Smooth muscle cell (in vitro differentiated cells): ENCODE results near the gene MIF. TPM values are rescaled to one million over a fixed set of nuclear protein-coding genes. Genes with fewer than 3 reads are reported as not detected.

Source experiments
- DNase-seq: peaks from one replicate; lab custom pipeline; 2025; ENCODE audit not compliant: unreplicated experiment; lab: John Stamatoyannopoulos, UW
- H2AFZ ChIP-seq: fragments of 200-600 bp; sonication (generic); 2 replicates; pipeline ENCODE4 v1.6.0; 2016; ENCODE audit warnings: antibody characterized with exemption, low read depth, mild to moderate bottlenecking
- H3F3A ChIP-seq: fragments of 200-600 bp; sonication (generic); 2 replicates; pipeline ENCODE4 v1.6.0; 2017; ENCODE audit warnings: antibody characterized with exemption, low read depth
- H3K27ac ChIP-seq: fragments of 200-600 bp; sonication (generic); 2 replicates; pipeline ENCODE4 v1.5.1; 2016; ENCODE audit warnings: low read depth, mild to moderate bottlenecking
- H3K27me3 ChIP-seq: fragments of 200-600 bp; sonication (generic); 2 replicates; pipeline ENCODE4 v1.6.1; 2016; ENCODE audit warnings: low read depth, mild to moderate bottlenecking
- H3K36me3 ChIP-seq: fragments of 200-600 bp; sonication (generic); 2 replicates; pipeline ENCODE4 v1.5.1; 2016; ENCODE audit warnings: low read depth
- H3K4me1 ChIP-seq: fragments of 200-600 bp; sonication (generic); 2 replicates; pipeline ENCODE4 v1.5.1; 2016; ENCODE audit warnings: low read depth
- H3K4me2 ChIP-seq: fragments of 200-600 bp; sonication (generic); 2 replicates; pipeline ENCODE4 v1.6.0; 2016; ENCODE audit warnings: mild to moderate bottlenecking
- H3K4me3 ChIP-seq: fragments of 200-600 bp; sonication (generic); 2 replicates; pipeline ENCODE4 v1.5.1; 2016; ENCODE audit warnings: mild to moderate bottlenecking
- H3K79me2 ChIP-seq: fragments of 200-600 bp; sonication (generic); 2 replicates; pipeline ENCODE4 v1.6.0; 2016; ENCODE audit warnings: low read depth, mild to moderate bottlenecking
- H3K9ac ChIP-seq: fragments of 200-600 bp; sonication (generic); 2 replicates; pipeline ENCODE4 v1.6.0; 2016; ENCODE audit warnings: low read depth
- H3K9me3 ChIP-seq: fragments of 200-600 bp; sonication (generic); replicated peaks from 2 replicates; pipeline ENCODE4 v1.5.1; 2016; ENCODE audit warnings: low read depth
- H4K20me1 ChIP-seq: fragments of 200-600 bp; sonication (generic); 2 replicates; pipeline ENCODE4 v1.6.0; 2016; ENCODE audit warnings: low read depth
- CTCF ChIP-seq: fragments of 200-600 bp; sonication (generic); IDR thresholded peaks from 2 replicates; pipeline ENCODE4 v1.5.1; 2017; ENCODE audit warnings: borderline replicate concordance, mild to moderate bottlenecking, antibody characterized with exemption; ENCODE audit not compliant: insufficient read depth, poor library complexity, severe bottlenecking
- WGBS: methylation state at CpG from one replicate; pipeline ENCODE4 v1.1.7; 2016; ENCODE audit warnings: low lambda C conversion rate; 5-methylcytosine and 5-hydroxymethylcytosine counted together
- polyA plus RNA-seq: library from polyadenylated mRNA; unstranded; fragments of >200 nt; fragmentation: Nextera tagmentation; extraction: Ambion mirVana; gene quantifications from 2 replicates; pipeline ENCODE4 v1.2.1, GENCODE V29; 2016
- total RNA-seq: library from RNA; depleted of rRNA; stranded (reverse); fragments of >200 nt; gene quantifications from 2 replicates; pipeline ENCODE4 v1.2.3, GENCODE V29; 2014

Gene MIF
- total RNA-seq (412 and 445 TPM in 2 replicates), polyA plus RNA-seq (2,922 and 3,116 TPM in 2 replicates)

GRCh38 chr22:23893945-23894709 lies at the start of gene MIF:
Gene MIF (plus strand): TSS chr22:23894383. CDS start chr22:23894475, 92 bp downstream.
- WGBS, result 2% methylated on average over 69 of the region's 72 CpGs
- Histone ChIP-seq H3K27ac (peak within 1 kb of the TSS; percentile 95), H2AFZ (peak within 1 kb of the TSS; percentile 59)

GRCh38 chr22:23844739-23845202 lies 49.4 kb upstream of the MIF start:
- Histone ChIP-seq H2AFZ (no peak overlapping the region), H3K4me1 (peaks cover 25% of the 10 kb centered on the region), H3K4me2 (no peak overlapping the region)

More at GRCh38 chr22:23893945-23894709, at the start of gene MIF:
- DNase-seq, result peak; percentile 88
- Histone ChIP-seq H3K9ac (peak within 1 kb of the TSS; percentile 90), H3K4me2 (peak within 1 kb of the TSS; percentile 98), H3K4me1 (peaks cover 8% of the 10 kb centered on the region), H3K27me3 (no peaks in the 10 kb centered on the region), H3K4me3 (peak within 1 kb of the TSS; percentile 87), H3K9me3 (no peaks in the 10 kb centered on the region), H3F3A (peaks cover 21% of the 10 kb centered on the region), H4K20me1 (peaks cover 42% of the 10 kb centered on the region), H3K36me3 (no peaks in the 10 kb centered on the region), H3K79me2 (peaks cover 18% of the 10 kb centered on the region)
- TF ChIP-seq CTCF, result peak; percentile 90

GRCh38 chr22:23845265-23846080 lies 48.7 kb upstream of the MIF start:
- peak overlapping the region; percentile 72 for H3K27ac ChIP-seq
- H3K9me3 ChIP-seq, result no peaks in the 10 kb centered on the region
- H3K36me3 ChIP-seq, result no peaks in the 10 kb centered on the region
- H3K4me1 ChIP-seq, result peaks cover 25% of the 10 kb centered on the region
- H4K20me1 ChIP-seq, result no peaks in the 10 kb centered on the region
- no peak overlapping the region for H2AFZ ChIP-seq
- no peaks in the 10 kb centered on the region for H3K27me3 ChIP-seq
- no peak for TF ChIP-seq CTCF
- no peaks in the 10 kb centered on the region for H3F3A ChIP-seq
- H3K79me2 ChIP-seq, result no peaks in the 10 kb centered on the region
- H3K9ac ChIP-seq, result no peak overlapping the region
- H3K4me3 ChIP-seq, result no peak overlapping the region
- 73% methylated on average over 9 of the region's 9 CpGs for WGBS
- no peak overlapping the region for H3K4me2 ChIP-seq
- DNase-seq, result no peak

More at GRCh38 chr22:23844739-23845202, 49.4 kb upstream of the MIF start:
- H3K9ac ChIP-seq, result no peak overlapping the region
- 84% methylated on average over 8 of the region's 8 CpGs for WGBS
- no peaks in the 10 kb centered on the region for H3K36me3 ChIP-seq
- no peaks in the 10 kb centered on the region for H3K79me2 ChIP-seq
- no peaks in the 10 kb centered on the region for H3K27me3 ChIP-seq
- no peaks in the 10 kb centered on the region for H4K20me1 ChIP-seq
- TF ChIP-seq CTCF, result no peak
- H3K27ac ChIP-seq, result no peak overlapping the region
- no peaks in the 10 kb centered on the region for H3K9me3 ChIP-seq
- no peaks in the 10 kb centered on the region for H3F3A ChIP-seq
- DNase-seq, result no peak
- H3K4me3 ChIP-seq, result no peak overlapping the region
